ENCODE data around the gene USP10. TPM values are rescaled to one million over a fixed set of nuclear protein-coding genes. Genes with fewer than 3 reads are reported as not detected.

The USP10 gene
- total RNA-seq, 1 experiment from 2014 or later: 41.1 TPM

- in situ Hi-C loops (cut with HindIII; ENCODE audit: low pct_unique_long_range_greater_than_20kb, low sequenced_read_pairs): no loop called here
- no peak for DNase-seq (ENCODE audit: low read depth, low spot score)
Observed at GRCh38 chr16:84670063-84670462, 29.7 kb upstream of the USP10 start.

GRCh38 chr16:84672276-84673202 lies 27.3 kb upstream of the USP10 start:
- DNase-seq (ENCODE audit: low read depth, low spot score): peak; percentile 75
- in situ Hi-C loops (cut with HindIII; ENCODE audit: low pct_unique_long_range_greater_than_20kb, low sequenced_read_pairs): no loop called here

- DNase-seq (ENCODE audit: low read depth, low spot score): no peak
- in situ Hi-C loops (cut with HindIII; ENCODE audit: low pct_unique_long_range_greater_than_20kb, low sequenced_read_pairs): no loop called here
Observed at GRCh38 chr16:84673203-84673535, 26.6 kb upstream of the USP10 start.

- in situ Hi-C loops (cut with HindIII; ENCODE audit: low pct_unique_long_range_greater_than_20kb, low sequenced_read_pairs): no loop called here
- DNase-seq (ENCODE audit: low read depth, low spot score): no peak
Observed at GRCh38 chr16:84673561-84673960, 26.2 kb upstream of the USP10 start.

GRCh38 chr16:84675423-84675822 lies 24.4 kb upstream of the USP10 start:
- in situ Hi-C loops (cut with HindIII; ENCODE audit: low pct_unique_long_range_greater_than_20kb, low sequenced_read_pairs): no loop called here

GRCh38 chr16:84675884-84676283 lies 23.9 kb upstream of the USP10 start:
- DNase-seq (ENCODE audit: low read depth, low spot score): no peak
- in situ Hi-C loops (cut with HindIII; ENCODE audit: low pct_unique_long_range_greater_than_20kb, low sequenced_read_pairs): no loop called here

More at GRCh38 chr16:84675423-84675822, 24.4 kb upstream of the USP10 start:
- no peak for DNase-seq (ENCODE audit: low read depth, low spot score)

- DNase-seq (ENCODE audit: low read depth, low spot score): no peak
- in situ Hi-C loops (cut with HindIII; ENCODE audit: low pct_unique_long_range_greater_than_20kb, low sequenced_read_pairs): no loop called here
Observed at GRCh38 chr16:84677017-84677803, 22.6 kb upstream of the USP10 start.

GRCh38 chr16:84677849-84678248 lies 22.0 kb upstream of the USP10 start:
- in situ Hi-C loops (cut with HindIII; ENCODE audit: low pct_unique_long_range_greater_than_20kb, low sequenced_read_pairs): no loop called here
- DNase-seq (ENCODE audit: low read depth, low spot score): no peak

GRCh38 chr16:84678541-84678940 lies 21.3 kb upstream of the USP10 start:
- DNase-seq (ENCODE audit: low read depth, low spot score): no peak
- in situ Hi-C loops (cut with HindIII; ENCODE audit: low pct_unique_long_range_greater_than_20kb, low sequenced_read_pairs): no loop called here

GRCh38 chr16:84680165-84680842 lies 19.5 kb upstream of the USP10 start:
- DNase-seq (ENCODE audit: low read depth, low spot score): no peak
- in situ Hi-C loops (cut with HindIII; ENCODE audit: low pct_unique_long_range_greater_than_20kb, low sequenced_read_pairs): no loop called here

- in situ Hi-C loops (cut with HindIII; ENCODE audit: low pct_unique_long_range_greater_than_20kb, low sequenced_read_pairs): no loop called here
- no peak for DNase-seq (ENCODE audit: low read depth, low spot score)
Observed at GRCh38 chr16:84680843-84681629, 18.8 kb upstream of the USP10 start.

- in situ Hi-C loops (cut with HindIII; ENCODE audit: low pct_unique_long_range_greater_than_20kb, low sequenced_read_pairs): no loop called here
- no peak for DNase-seq (ENCODE audit: low read depth, low spot score)
Observed at GRCh38 chr16:84683691-84684591, 15.9 kb upstream of the USP10 start.

- in situ Hi-C loops (cut with HindIII; ENCODE audit: low pct_unique_long_range_greater_than_20kb, low sequenced_read_pairs): no loop called here
- DNase-seq (ENCODE audit: low read depth, low spot score): no peak
Observed at GRCh38 chr16:84684592-84684965, 15.2 kb upstream of the USP10 start.

- DNase-seq (ENCODE audit: low read depth, low spot score): no peak
- in situ Hi-C loops (cut with HindIII; ENCODE audit: low pct_unique_long_range_greater_than_20kb, low sequenced_read_pairs): no loop called here
Observed at GRCh38 chr16:84685210-84685609, 14.6 kb upstream of the USP10 start.

- no peak for DNase-seq (ENCODE audit: low read depth, low spot score)
- in situ Hi-C loops (cut with HindIII; ENCODE audit: low pct_unique_long_range_greater_than_20kb, low sequenced_read_pairs): no loop called here
Observed at GRCh38 chr16:84686707-84687298, 13.0 kb upstream of the USP10 start.

GRCh38 chr16:84687715-84688114 lies 12.1 kb upstream of the USP10 start:
- in situ Hi-C loops (cut with HindIII; ENCODE audit: low pct_unique_long_range_greater_than_20kb, low sequenced_read_pairs): no loop called here
- DNase-seq (ENCODE audit: low read depth, low spot score): peak; percentile 61

Measured in SK-MEL-5 (cell line).